Measurements from ENCODE around the gene IARS1. TPM values are rescaled to one million over a fixed set of nuclear protein-coding genes. Genes with fewer than 3 reads are reported as not detected.

Gene IARS1
- total and polyA plus RNA-seq, 2 of the 13 experiments (the other 11 are each of a cell fraction or from before 2014, with no cell fraction given): 55.9 to 185 TPM

GRCh38 chr9:92265154-92265553 is 28.3 kb downstream of the IARS1 start:
- H3K4me2 ChIP-seq (ENCODE audit: low read depth, low read length): no peak overlapping the region
- no peak for TF ChIP-seq SP4 (CRISPR knock-in tag; IDR thresholded peaks at IDR 0.05)
- TF ChIP-seq RBFOX2 (IDR thresholded peaks at IDR 0.05; ENCODE audit: low read depth, low read length): peak; percentile 36; the same call in 1 of the 2 replicates
- no peak for TF ChIP-seq ZNF230 (CRISPR knock-in tag; IDR thresholded peaks at IDR 0.05)
- H2AFZ ChIP-seq (ENCODE audit: low read length): no peak overlapping the region
- DNase-seq (ENCODE audit: low spot score): no peak
- H3K9ac ChIP-seq (ENCODE audit: insufficient read depth, low read depth, low read length): no peak overlapping the region
- H4K20me1 ChIP-seq (ENCODE audit: insufficient read depth, low read length): peaks cover 12% of the 10 kb centered on the region; the same call in 1 of the 2 replicates
- no peak overlapping the region for H3K4me3 ChIP-seq (replicated peaks in 1 of 3; ENCODE audit: insufficient read depth in 1 of 3, low read depth in 2 of 3, low read length in 3 of 3)
- ChIA-PET POLR2A (no interaction called here), CTCF (ENCODE audit: low intra/inter-chr PET ratio, low total read pairs) (no interaction called here)
- H3K36me3 ChIP-seq (replicated peaks in 1 of 2; ENCODE audit: control insufficient read depth in 1 of 2, insufficient read depth in 2 of 2, low read length in 2 of 2): peaks cover 47 to 99% of the 10 kb centered on the region in 2 experiments
- H3K27me3 ChIP-seq (ENCODE audit: control insufficient read depth in 1 of 2, insufficient read depth in 2 of 2, low read length in 2 of 2): no peaks in the 10 kb centered on the region
- no peak for FAIRE-seq
- peaks cover 2% of the 10 kb centered on the region for H3K79me2 ChIP-seq (ENCODE audit: insufficient read depth, low read length)
- no peaks in the 10 kb centered on the region for H3K4me1 ChIP-seq (ENCODE audit: insufficient read depth, low read length)
- no TSS peak for BruUV-seq (replicated peaks)
- ATAC-seq: no peak
- in situ Hi-C loops (cut with HindIII; ENCODE audit: extremely low pct_ligation_motif_present, low pct_unique_long_range_greater_than_20kb): no loop called here
- H3K9me3 ChIP-seq (ENCODE audit: low read length): no peaks in the 10 kb centered on the region
- WGBS (ENCODE audit: low lambda C conversion rate): 98% methylated on average over 3 of the region's 3 CpGs
- intact Hi-C loops (cut with micrococcal nuclease; ENCODE audit: unreplicated experiment): no loop called here
- H3K27ac ChIP-seq (ENCODE audit: extremely low read length, insufficient read depth, low read length): no peak overlapping the region

DNA sequence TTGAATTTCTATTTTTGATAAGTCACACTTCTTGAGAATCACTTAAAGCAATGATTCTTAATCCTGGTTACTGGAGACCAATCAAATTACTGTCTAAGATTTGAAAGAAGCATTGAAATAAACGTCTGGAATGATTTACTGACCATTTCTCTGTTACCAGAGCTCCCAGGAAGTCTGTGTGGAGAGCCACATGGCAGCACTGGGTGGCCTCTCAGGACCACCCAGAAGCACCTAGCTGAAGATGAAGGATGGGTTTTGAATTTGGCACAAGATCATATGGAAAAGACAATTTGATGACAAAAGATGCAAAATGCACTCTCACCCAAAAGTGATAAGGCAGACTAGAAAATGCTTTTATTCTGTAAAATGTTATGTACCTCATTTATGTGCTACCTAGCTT is 30.4 kb downstream of the IARS1 start:
- POLR2A ChIA-PET: no interaction called here
- no peak for ATAC-seq
- H3K27me3 ChIP-seq (ENCODE audit: control insufficient read depth in 1 of 2, insufficient read depth in 2 of 2, low read length in 2 of 2): no peaks in the 10 kb centered on the region
- H3K4me1 ChIP-seq (ENCODE audit: insufficient read depth, low read length): no peaks in the 10 kb centered on the region
- no TSS peak for BruUV-seq (replicated peaks)
- in situ Hi-C loops (cut with HindIII; ENCODE audit: extremely low pct_ligation_motif_present, low pct_unique_long_range_greater_than_20kb) (no loop called here), intact Hi-C loops (cut with micrococcal nuclease; ENCODE audit: unreplicated experiment) (no loop called here)
- peaks cover 12% of the 10 kb centered on the region; the same call in 1 of the 2 replicates for H4K20me1 ChIP-seq (ENCODE audit: insufficient read depth, low read length)
- WGBS (ENCODE audit: low lambda C conversion rate): 87% methylated on average over 1 of the region's 1 CpG
- no peak overlapping the region for H3K27ac ChIP-seq (ENCODE audit: extremely low read length, insufficient read depth, low read length)
- no peaks in the 10 kb centered on the region for H3K9me3 ChIP-seq (ENCODE audit: low read length)
- H3K4me2 ChIP-seq (ENCODE audit: low read depth, low read length): no peak overlapping the region
- peaks cover 2% of the 10 kb centered on the region for H3K79me2 ChIP-seq (ENCODE audit: insufficient read depth, low read length)
- H3K36me3 ChIP-seq (replicated peaks in 1 of 2; ENCODE audit: control insufficient read depth in 1 of 2, insufficient read depth in 2 of 2, low read length in 2 of 2): peaks cover 46 to 100% of the 10 kb centered on the region in 2 experiments
- no peak for TF ChIP-seq ARHGAP35 (CRISPR knock-in tag; IDR thresholded peaks at IDR 0.05; ENCODE audit: borderline replicate concordance)
- no peak for TF ChIP-seq KAT7 (CRISPR knock-in tag; IDR thresholded peaks at IDR 0.05; ENCODE audit: borderline replicate concordance)
- no peak for TF ChIP-seq KDM6A (CRISPR knock-in tag; IDR thresholded peaks at IDR 0.05; ENCODE audit: low read depth)
- no peak for TF ChIP-seq PHF20 (CRISPR knock-in tag; IDR thresholded peaks at IDR 0.05)
- no peak for TF ChIP-seq ZNF780A (CRISPR knock-in tag; IDR thresholded peaks at IDR 0.05)
- TF ChIP-seq HNRNPLL (IDR thresholded peaks at IDR 0.05; ENCODE audit: low read depth, low read length, poor library complexity, severe bottlenecking): no peak
- no peak for FAIRE-seq
- no peak for DNase-seq (ENCODE audit: low spot score)
- H3K9ac ChIP-seq (ENCODE audit: insufficient read depth, low read depth, low read length): no peak overlapping the region
- no peak overlapping the region for H2AFZ ChIP-seq (ENCODE audit: low read length)
- CTCF ChIA-PET (ENCODE audit: low intra/inter-chr PET ratio, low total read pairs): no interaction called here
- no peak overlapping the region for H3K4me3 ChIP-seq (replicated peaks in 1 of 3; ENCODE audit: insufficient read depth in 1 of 3, low read depth in 2 of 3, low read length in 3 of 3)
